GM12801 (cell line): ENCODE results near the gene MAB21L4.

Experiments
- TF ChIP-seq, protein P1 (sequence below): IDR thresholded peaks from one replicate; pipeline ENCODE4 v1.5.1; 2011; ENCODE audit warnings: control low read depth; ENCODE audit not compliant: insufficient read length; ENCODE audit errors: extremely low read depth

Gene MAB21L4

DNA sequence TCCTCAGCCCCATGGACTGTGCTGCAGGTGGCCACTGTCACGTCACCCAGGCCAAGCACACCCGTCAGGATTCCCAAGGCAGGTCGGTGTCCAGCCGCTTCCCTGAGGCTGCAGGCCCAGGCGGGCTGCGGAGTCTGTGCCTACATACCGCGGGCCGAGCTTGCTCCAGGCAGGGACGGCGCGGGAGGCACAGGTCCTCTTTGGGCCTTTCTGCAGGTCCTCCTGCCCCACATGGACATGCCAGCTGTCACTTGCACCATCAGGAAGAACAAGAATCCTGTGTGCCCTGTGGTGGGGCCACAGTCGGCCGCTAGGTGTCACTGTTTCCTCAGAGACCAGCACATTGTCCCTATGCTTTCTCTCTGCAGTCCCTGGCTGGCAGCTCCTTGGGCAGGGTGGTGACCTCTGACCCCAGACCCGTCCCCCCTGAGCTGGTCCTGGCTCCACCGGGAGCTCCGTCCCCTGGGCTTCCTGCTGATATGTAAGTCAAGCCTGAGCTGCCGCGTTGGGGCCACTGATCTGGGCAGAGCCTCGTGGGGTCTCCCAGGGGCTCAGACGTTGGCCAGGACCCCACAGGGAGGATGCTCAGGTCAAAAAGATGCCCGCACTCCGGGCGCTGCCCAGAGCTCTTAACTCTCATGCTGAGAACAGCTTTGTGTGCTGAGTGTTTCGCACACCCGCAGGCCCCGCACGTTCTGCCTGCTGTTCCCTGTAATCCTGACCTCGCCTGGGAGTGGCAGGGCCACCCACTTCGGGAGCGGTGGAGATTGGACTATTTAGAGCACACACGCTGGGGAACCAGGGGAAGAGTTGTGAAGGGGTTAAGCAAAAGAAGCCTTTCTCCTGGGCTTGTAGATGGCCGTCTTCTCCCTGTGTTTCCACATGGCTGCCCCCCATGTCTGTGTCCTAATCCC, 44.6 kb downstream of the MAB21L4 start:
- TF ChIP-seq, protein P1, sequence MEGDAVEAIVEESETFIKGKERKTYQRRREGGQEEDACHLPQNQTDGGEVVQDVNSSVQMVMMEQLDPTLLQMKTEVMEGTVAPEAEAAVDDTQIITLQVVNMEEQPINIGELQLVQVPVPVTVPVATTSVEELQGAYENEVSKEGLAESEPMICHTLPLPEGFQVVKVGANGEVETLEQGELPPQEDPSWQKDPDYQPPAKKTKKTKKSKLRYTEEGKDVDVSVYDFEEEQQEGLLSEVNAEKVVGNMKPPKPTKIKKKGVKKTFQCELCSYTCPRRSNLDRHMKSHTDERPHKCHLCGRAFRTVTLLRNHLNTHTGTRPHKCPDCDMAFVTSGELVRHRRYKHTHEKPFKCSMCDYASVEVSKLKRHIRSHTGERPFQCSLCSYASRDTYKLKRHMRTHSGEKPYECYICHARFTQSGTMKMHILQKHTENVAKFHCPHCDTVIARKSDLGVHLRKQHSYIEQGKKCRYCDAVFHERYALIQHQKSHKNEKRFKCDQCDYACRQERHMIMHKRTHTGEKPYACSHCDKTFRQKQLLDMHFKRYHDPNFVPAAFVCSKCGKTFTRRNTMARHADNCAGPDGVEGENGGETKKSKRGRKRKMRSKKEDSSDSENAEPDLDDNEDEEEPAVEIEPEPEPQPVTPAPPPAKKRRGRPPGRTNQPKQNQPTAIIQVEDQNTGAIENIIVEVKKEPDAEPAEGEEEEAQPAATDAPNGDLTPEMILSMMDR = peak; percentile 59

DNA sequence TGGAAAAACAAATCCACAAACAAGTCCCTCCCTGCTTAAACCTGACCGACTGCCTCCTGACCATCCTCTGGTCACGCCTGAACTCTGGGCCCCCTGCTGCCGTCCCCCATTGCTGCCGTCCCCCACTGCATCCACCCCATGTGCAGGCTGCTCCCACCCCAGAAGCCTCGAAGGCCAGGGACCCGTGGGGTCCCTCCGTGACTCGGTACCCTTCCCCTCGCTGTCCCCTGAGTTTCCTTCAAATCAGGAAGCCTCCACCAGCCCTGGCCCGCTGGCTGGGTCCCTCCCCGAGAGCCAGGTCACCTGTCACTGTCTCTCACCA, 45.2 kb downstream of the MAB21L4 start:
- TF ChIP-seq, protein P1 = no peak

DNA sequence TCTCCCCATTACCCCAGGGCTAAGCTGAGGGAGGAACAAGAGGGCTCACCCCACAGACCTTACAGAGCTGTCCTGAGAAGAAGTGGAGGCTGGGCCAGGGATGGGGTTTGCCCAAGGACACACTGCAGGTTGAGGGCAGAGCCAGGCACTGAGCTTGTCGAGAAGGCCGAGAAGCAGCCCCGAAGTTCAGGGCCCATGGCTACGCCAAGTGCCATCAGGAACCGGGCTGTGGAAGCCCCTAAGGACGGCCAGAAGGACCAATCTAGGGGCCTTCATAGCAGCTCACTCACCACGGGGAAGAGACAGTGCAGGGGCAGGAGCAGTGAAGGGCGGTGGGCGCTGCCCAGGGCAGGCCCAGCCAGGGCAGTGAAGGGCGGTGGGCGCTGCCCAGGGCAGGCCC, 45.9 kb downstream of the MAB21L4 start:
- TF ChIP-seq, protein P1 = no peak

DNA sequence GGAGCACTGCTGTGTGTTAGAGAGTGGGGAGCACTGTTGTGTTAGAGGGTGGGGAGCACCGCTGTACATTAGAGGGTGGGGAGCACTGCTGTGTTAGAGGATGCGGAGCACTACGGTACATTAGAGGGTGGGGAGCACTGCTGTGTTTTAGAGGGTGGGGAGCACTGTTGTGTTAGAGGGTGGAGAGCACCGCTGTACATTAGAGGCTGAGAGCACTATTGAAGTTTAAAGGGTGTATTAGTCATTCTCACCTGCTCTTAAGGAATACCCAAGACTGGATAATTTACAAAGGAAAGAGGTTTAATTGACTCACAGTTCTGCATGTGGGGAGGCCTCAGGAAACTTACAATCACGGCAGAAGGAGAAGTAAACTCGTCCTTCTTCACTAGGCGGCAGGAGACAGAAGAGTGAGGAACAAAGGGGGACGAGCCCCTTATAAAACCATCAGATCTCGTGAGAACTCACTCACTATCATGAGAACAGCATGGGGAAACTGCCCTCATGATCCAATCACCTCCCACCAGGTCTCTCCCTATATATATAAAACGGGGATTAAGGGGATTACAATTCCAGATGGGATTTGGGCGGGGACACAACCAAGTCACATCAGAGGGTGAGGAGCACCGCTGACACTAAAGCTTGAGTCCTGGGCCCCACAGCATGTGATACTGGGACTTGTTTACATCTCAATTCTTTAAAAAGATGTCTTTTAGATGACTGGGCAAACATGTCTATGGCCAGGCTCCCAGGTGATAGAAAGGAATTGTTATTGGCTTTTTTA, 46.9 kb downstream of the MAB21L4 start:
- TF ChIP-seq, protein P1 = no peak

DNA sequence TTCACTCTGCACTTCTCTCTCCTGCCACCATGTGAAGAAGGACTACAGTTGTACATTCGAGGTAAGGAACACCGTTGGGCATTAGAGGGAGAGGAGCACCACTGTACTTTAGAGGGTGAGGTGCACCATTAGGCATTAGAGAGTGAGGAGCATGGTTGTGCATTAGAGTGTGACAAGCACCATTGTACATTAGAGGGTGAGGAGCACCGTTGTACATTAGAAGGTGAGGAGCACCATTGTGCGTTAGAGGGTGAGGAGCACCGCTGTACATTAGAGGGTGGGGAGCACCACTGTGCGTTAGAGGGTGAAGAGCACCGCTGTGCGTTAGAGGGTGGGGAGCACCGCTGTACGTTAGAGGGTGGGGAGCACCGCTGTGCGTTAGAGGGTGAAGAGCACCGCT, 48.1 kb downstream of the MAB21L4 start:
- TF ChIP-seq, protein P1 = no peak

DNA sequence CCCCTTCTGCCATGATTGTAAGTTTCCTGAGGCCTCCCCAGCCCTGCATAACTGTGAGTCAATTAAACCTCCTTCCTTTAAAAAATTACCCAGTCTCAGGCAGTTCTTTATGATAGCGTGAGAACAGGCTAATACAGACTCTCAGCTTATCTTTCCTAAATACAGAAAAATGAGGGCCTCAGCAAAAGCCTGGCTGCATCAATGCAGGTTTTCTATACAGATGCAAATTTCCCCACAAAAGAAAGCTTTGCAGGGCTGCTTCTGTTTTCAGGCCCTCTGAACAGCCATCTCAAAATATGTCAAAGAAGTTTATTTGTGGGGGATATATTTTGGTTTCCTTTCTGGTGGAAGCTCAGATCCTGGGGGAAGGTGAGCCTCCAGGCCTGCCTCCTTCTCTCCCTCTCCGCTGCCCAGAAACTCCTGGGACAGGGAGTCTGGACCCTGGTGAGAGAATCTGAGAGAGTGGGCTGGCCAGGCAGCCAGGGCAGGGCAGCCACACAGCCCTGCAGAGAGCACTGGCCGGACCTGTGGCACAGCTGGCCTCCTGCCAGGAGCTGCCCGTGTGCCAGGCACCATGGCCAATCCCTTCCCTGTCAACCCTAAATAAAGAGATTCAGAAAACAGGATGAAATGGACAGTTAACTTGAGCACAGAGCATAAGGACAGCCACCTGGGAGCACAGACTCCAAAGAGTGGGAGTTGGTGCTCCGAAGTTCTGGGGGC, 48.9 kb downstream of the MAB21L4 start:
- TF ChIP-seq, protein P1 = no peak
